Activated CD4-positive, alpha-beta T cell treated with anti-CD3 and anti-CD28 coated beads for 24 hours (primary cell): ENCODE data around the gene C8A.
A peak's percentile ranks its signal among the peaks of the same experiment; 100 is the strongest.

ENCODE experiments used
- DNase-seq, 2 donors: peaks; one replicate each; pipeline ENCODE4 v3.0.0-alpha.2; 2020; ENCODE audit warnings: low read depth in 2 of 2

The C8A gene

GRCh38 chr1:56854521-56855099 is at the start of gene C8A:
Gene C8A (plus strand): TSS chr1:56854797. CDS start chr1:56854902, 105 bp downstream.
- no peak for DNase-seq

GRCh38 chr1:56806804-56807203 is 47.8 kb upstream of the C8A start:
- DNase-seq: no peak

- DNase-seq: no peak
Observed at GRCh38 chr1:56808410-56808809, 46.2 kb upstream of the C8A start.

GRCh38 chr1:56811331-56811730 is 43.3 kb upstream of the C8A start:
- DNase-seq: no peak

- no peak for DNase-seq
Observed at GRCh38 chr1:56814205-56814604, 40.4 kb upstream of the C8A start.

- no peak for DNase-seq
Observed at GRCh38 chr1:56816264-56816663, 38.3 kb upstream of the C8A start.

- DNase-seq: no peak
Observed at GRCh38 chr1:56816909-56817308, 37.7 kb upstream of the C8A start.

- DNase-seq: no peak
Observed at GRCh38 chr1:56817716-56818463, 36.7 kb upstream of the C8A start.

- DNase-seq: no peak
Observed at GRCh38 chr1:56819387-56819899, 35.2 kb upstream of the C8A start, which contains the start of gene FYB2. Gene FYB2 (minus strand): TSS chr1:56819404. CDS start chr1:56819290, 114 bp downstream.

- peak; percentile 50 to 73 for DNase-seq
Observed at GRCh38 chr1:56820755-56821461, 33.7 kb upstream of the C8A start.

- no peak for DNase-seq
Observed at GRCh38 chr1:56821462-56821797, 33.2 kb upstream of the C8A start.

GRCh38 chr1:56824271-56824670 is 30.3 kb upstream of the C8A start:
- no peak for DNase-seq

GRCh38 chr1:56824938-56825337 is 29.7 kb upstream of the C8A start:
- no peak for DNase-seq

- DNase-seq: no peak
Observed at GRCh38 chr1:56825436-56825835, 29.2 kb upstream of the C8A start.

GRCh38 chr1:56827711-56828110 is 26.9 kb upstream of the C8A start:
- no peak for DNase-seq

GRCh38 chr1:56830052-56830451 is 24.5 kb upstream of the C8A start:
- no peak for DNase-seq

GRCh38 chr1:56831871-56832693 is 22.5 kb upstream of the C8A start:
- DNase-seq: peak; percentile 48 to 50

- DNase-seq: no peak
Observed at GRCh38 chr1:56833088-56833487, 21.5 kb upstream of the C8A start.

- no peak for DNase-seq
Observed at GRCh38 chr1:56834137-56834900, 20.3 kb upstream of the C8A start.

GRCh38 chr1:56835657-56836056 is 18.9 kb upstream of the C8A start:
- no peak for DNase-seq

GRCh38 chr1:56836359-56836758 is 18.2 kb upstream of the C8A start:
- DNase-seq: no peak
